Fibroblast of gingiva (primary cell): ENCODE measurements around the gene MAD2L2.

ENCODE experiments used
- DNase-seq: peaks from one replicate; pipeline ENCODE4 v3.0.0-alpha.2; 2011; ENCODE audit warnings: low read depth

The MAD2L2 gene

GRCh38 chr1:11704691-11705475 lies 23.9 kb upstream of the MAD2L2 start:
- DNase-seq: no peak

- DNase-seq: no peak
Observed at GRCh38 chr1:11704194-11704529, 23.2 kb upstream of the MAD2L2 start.

GRCh38 chr1:11703357-11704193 lies 22.6 kb upstream of the MAD2L2 start:
- DNase-seq: no peak

GRCh38 chr1:11701981-11702803 lies 21.2 kb upstream of the MAD2L2 start:
- DNase-seq: no peak

DNA sequence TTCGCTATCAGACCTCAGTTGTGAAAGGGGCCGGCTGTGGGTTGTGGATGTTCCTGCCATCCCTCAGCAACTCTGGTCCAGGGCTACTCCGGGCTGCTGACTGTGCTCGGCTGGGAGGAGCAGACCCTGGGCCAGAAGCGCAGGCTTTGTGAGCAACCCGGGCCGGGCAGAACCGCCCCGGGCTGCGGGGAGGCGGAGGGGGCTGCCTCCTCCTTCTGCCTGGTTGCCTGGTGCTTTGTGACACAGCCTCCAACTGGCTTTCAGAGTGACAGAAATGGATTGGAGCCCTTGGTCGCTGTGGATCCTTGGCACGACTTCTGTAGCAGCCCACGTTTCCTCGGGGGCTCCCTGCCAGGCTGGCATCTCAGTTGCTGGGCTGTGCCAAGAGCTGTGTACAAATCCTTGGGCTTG lies 20.6 kb upstream of the MAD2L2 start:
- no peak for DNase-seq

- no peak for DNase-seq
Observed at GRCh38 chr1:11700601-11701467, 19.9 kb upstream of the MAD2L2 start.

GRCh38 chr1:11697893-11698210 lies 16.9 kb upstream of the MAD2L2 start:
- DNase-seq: no peak

GRCh38 chr1:11697188-11697892 lies 16.4 kb upstream of the MAD2L2 start:
- no peak for DNase-seq

GRCh38 chr1:11695861-11696260 lies 14.9 kb upstream of the MAD2L2 start:
- DNase-seq: no peak

DNA sequence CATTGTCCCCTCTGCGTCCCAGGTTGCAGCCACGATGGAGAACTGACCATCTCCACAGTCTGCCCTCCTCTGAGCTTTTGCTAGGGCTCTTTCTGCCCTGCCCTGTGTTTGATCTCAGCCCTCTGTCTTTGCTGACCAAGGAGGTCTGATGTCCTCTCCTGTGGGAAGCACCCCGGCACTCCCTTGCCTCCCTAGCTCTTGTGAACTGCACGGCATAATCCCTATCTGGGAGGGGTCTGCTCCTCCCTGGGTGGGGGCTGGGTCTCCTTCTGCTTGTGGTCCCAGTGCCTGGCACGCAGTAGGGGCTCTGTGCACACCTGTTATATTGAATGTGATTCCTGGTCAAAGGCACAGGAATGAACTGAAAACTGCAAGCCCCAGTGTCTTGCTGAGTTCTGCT lies 13.0 kb upstream of the MAD2L2 start:
- DNase-seq: no peak

DNA sequence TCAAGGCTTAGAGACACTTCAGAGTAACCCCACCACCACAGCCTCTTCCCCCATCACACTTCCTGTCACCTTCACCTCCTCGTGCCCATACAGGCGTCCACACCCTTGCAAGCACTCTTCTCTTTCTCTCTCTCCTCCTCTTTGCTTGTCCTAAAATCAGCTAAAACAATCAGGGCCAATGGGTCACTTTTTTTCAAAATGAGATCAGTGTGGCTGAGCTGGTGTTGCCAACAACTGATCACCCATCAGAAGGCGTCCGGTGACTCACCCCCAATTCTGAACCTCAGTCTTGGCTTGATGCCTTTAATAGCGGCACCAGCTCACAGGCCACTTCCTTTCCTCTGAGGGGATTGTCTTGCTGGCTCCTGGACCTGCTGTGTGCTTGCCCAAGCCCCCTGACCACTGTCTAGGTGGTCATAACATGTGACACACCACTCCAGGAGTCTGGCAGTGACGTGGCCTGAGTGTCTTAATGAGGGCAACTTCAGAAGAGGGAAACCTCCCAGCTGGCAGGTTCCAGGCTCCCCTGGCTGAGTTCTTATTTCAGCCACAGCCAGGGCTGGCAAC lies 12.2 kb upstream of the MAD2L2 start:
- peak; percentile 58 for DNase-seq

- DNase-seq: no peak
Observed at GRCh38 chr1:11691928-11692711, 11.2 kb upstream of the MAD2L2 start.

GRCh38 chr1:11691302-11691914 lies 10.5 kb upstream of the MAD2L2 start, which contains the start of gene DRAXIN:
TSS of gene DRAXIN (plus strand) at chr1:11691710. CDS start at chr1:11706259, 14,549 bp downstream.
- no peak for DNase-seq

DNA sequence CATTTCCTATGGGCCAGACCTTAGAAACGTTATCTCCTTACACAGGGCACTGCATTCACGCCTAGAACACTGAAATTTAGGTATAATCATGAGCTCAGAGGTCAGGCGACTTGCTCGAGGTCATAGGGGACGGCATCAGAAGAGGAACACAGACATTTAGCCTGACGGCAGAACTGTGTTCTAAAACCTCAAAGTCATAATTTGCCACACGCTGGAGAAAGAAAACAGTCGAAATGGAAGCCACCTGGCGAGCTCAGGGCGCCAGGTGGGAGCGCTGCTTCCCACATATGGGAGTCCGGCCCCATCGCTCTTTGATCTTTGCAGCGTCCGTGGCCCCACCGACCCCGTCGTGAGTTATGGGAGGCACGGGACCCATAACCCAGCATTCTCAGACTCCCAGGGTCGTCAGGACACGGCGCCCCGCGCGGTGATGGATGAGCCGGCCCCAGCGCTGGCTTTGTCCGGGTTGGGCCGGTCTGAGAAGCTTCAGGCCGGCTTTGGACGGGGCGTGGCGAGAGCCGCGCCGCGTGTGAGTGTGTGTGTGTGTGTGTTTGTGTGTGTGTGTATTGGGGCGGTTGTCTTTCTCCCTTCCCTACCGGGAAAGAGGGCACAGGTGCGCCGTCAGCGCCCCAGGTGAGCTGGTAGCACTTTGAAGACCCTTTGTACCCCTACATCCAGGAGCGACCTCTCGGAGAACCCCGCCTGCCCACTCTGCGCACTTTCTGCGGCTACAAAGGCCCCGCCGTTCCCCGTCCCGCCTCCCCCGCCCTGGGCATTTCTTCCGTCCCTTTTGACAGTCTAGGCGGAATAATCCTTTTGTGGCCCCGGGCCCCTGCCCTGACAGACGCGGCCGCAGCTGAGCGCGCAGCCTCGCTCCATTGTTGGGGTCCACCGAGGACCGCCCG lies 9.7 kb upstream of the MAD2L2 start:
- no peak for DNase-seq

- no peak for DNase-seq
Observed at GRCh38 chr1:11688506-11688905, 7.6 kb upstream of the MAD2L2 start.

- DNase-seq: no peak
Observed at GRCh38 chr1:11685210-11685752, 4.3 kb upstream of the MAD2L2 start.

DNA sequence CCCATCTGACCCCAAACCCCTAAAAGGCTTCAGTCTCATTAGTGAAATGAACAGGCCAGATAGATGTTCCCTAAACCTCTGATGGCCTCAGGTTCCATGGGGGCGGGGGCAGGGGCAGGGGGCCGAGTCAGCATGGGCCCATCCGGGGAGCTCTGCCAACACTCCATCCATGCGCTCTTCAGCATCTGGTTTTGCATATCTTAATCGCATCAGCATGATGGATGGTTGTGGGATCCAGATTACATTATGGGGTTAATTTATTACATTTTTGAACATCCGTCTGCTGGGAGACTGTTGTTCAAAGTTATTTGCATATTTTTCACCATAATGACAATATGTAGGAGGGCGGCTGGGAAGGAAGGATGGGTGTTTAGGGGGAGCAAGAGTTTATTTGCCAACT lies 3.1 kb upstream of the MAD2L2 start:
- no peak for DNase-seq

DNA sequence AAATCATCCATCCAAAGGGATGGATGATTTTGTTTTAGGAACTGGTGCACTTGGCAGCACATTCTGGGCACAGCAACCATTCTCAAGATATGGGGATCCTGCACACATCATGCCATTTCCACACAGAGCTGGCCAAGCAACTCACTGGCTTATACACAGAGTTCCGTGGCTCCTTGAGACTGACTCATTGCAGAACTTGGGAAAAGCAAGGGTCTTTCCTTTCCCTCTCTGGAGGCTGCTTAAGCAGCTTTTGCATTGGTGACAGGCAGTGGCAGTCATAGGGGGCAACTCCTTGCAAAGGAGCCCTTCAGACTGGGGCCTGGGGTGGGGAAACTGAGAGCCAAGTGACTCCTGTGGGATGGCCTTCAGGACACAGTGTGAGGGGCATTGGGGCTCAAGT lies 1.9 kb upstream of the MAD2L2 start:
- DNase-seq: no peak
